Measurements from ENCODE around the gene NAA50.

The NAA50 gene

DNA sequence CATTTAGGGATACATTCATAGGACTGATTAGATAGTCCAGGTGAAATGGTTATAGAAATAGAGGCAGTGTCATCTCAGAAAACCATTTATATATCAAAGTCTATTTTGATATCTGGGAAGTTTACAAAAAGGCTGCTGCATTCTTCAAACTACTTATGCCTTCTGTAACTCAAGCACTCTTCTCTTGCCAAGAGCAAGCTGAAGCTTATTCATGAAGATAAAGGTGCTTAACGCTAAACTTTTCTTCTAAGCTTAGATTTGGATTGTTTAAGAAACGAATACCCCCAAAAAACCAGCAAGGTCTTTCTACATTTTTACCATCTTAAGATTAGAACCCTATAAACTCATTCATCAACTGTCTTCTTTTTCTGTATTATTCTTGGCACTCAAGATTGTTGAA is 26.3 kb downstream of the NAA50 start:
- TF ChIP-seq GATA2 (IDR thresholded peaks at IDR 0.05; ENCODE audit: low read depth, low read length) (no peak), GATA3 (IDR thresholded peaks at IDR 0.05; ENCODE audit: low read depth, low read length) (no peak)

DNA sequence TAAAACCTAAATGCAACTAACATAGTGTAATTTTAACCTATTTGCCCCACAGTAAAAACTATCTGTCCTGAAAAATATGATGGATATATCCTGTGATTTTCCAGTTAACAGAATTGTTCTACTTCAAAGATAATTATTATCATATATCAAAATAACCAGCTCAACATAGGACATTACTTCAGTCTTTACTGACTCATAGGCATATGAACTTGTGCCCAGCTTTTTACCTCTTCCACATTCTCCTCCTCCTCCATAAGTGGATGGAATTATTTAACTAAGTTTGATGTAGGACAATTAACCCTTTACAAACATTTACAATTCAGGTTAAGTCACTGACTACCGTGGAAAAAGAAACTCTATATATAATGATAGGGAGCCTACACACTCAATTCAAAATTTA is 26.8 kb downstream of the NAA50 start:
- TF ChIP-seq GATA2 (IDR thresholded peaks at IDR 0.05; ENCODE audit: low read depth, low read length) = no peak
- no peak for TF ChIP-seq GATA3 (IDR thresholded peaks at IDR 0.05; ENCODE audit: low read depth, low read length)

DNA sequence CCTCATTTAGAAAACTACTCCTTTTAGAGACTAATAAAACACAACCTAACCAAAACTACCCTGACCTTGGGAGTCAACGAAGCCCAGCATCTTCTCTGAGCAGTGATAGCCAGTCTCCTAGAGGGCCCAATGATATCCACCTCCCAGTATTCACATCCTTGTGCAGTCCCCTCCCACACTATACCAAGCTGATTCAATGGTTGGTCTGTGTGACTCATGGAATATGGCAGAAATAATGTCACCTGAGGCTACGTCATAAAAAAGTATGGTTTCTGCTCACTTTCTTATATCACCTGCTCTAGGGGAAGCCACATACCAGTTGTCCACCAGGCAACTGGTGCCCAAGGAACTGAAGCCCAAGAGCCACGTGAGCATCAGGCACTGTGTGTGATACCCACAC is 28.2 kb downstream of the NAA50 start:
- TF ChIP-seq GATA3 (IDR thresholded peaks at IDR 0.05; ENCODE audit: low read depth, low read length) = no peak

DNA sequence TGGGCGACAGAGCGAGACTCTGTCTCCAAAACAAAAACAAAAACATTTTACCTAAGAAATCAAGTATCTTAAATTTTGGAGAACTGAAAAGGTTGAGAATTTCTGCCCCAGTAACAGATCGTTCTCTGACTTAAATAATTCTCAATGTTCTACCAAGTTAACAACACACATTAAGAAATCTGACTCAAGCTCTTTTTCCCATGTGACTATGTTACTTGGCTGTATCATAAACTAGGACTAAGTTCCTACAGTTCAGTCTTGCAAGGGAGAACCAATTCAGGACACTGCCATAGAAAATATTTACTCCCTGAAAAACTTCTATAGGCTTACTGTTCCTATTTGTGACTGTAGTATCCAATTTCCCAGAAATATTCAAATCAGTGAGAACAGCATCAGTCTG is 28.7 kb downstream of the NAA50 start:
- TF ChIP-seq GATA2 (IDR thresholded peaks at IDR 0.05; ENCODE audit: low read depth, low read length) = no peak
- no peak for TF ChIP-seq GATA3 (IDR thresholded peaks at IDR 0.05; ENCODE audit: low read depth, low read length)

DNA sequence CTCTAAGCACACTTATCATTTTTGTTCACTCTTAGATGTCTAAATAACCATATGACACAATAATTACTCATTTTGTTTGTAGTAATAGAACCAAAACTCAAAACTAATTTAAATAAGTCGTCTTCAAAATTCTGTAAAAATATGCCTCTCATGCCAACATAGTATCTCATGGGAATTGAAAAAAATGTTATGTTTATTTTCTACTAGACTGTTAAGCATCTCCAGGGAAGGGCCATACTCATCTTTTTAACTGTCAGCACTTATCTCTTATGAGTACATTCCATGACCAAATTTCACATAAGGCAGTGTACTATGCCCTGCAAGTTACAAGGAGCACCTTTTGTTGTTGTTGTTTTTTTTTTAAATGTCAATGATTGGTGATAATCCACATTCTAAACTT is 31.3 kb downstream of the NAA50 start:
- TF ChIP-seq GATA2 (IDR thresholded peaks at IDR 0.05; ENCODE audit: low read depth, low read length) (no peak), GATA3 (IDR thresholded peaks at IDR 0.05; ENCODE audit: low read depth, low read length) (no peak)

DNA sequence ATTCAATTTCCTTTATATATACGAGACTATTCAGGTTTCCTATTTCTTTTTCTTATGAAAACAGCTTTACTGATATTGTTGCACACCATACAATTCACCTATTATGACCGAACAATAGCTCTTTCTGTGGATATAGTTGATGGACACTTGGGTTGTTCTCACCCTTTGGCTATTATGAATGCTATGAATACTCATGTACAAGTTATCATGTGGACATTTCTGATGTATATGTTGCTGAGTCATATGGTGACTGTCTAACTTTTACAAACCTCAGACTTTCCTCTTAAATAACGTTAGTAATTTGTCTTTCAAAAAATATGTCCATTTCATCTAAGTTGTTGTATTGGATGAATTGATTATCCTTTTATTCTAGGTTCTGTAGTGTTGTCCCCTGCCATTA is 33.9 kb downstream of the NAA50 start:
- TF ChIP-seq GATA2 (IDR thresholded peaks at IDR 0.05; ENCODE audit: low read depth, low read length) (no peak), GATA3 (IDR thresholded peaks at IDR 0.05; ENCODE audit: low read depth, low read length) (no peak)

DNA sequence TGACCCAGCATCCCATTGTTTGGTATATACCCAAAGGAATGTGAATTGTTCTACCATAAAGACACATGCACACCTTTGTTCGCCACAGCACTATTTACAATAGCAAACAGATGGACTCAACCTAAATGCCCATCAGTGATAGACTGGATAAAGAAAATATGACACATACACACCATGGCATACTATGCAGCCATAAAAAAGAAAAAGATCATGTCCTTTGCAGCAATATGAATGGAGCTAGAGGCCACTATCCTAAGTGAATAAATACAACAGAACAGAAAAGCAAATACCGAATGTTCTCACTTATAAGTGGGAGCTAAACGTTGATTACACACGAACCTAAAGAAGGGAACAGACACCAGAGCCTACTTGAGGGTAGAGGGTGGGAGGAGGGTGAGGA is 38.2 kb downstream of the NAA50 start:
- TF ChIP-seq GATA2 (IDR thresholded peaks at IDR 0.05; ENCODE audit: low read depth, low read length) (no peak), GATA3 (IDR thresholded peaks at IDR 0.05; ENCODE audit: low read depth, low read length) (no peak)

DNA sequence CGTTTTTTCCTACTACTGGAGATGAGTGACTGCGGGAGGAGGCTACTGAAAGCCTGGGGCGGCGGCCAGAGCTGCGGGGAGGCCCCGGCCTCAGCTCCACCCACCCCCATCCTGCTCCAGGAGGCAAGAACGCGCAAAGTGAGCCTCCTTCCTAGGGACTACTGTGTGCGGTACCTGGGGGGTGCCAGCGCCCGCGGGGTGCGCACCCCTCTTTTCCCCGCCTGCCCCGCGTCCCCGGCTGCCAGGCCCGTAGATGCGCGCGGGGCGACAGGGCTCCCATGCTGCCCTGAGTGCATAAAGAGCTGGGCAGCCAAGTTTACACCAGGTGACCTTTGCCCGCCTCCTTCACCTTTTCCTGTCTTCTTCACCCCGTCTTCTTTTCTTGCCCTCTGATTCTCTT is 47.1 kb downstream of the NAA50 start:
- TF ChIP-seq GATA2 (IDR thresholded peaks at IDR 0.05; ENCODE audit: low read depth, low read length) = no peak
- TF ChIP-seq GATA3 (IDR thresholded peaks at IDR 0.05; ENCODE audit: low read depth, low read length) = no peak

DNA sequence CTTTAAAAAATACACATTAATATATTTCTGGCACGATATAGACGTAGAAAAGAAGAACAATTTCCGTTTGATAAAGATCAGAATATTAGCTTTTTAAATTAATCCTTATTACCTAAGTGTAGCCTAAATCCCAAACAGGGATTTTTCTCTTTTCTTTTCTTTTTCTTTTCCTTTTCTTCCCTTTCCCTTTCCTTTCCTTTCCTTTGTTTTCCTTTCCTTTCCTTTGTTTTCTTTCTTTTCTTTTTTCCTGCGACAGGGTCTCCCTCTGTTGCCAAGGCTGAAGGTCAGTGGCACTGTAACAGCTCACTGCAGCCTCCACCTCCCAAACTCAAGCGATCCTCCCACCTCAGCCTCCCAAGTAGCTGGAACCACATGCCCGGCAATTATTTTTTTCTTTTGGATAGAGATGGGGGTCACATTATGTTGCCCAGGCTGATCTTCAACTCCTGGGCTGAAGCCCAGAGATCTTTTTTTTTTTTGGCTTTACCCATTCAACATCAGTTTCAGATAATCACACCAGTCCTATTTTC is 47.8 kb downstream of the NAA50 start:
- TF ChIP-seq GATA3 (IDR thresholded peaks at IDR 0.05; ENCODE audit: low read depth, low read length) (no peak), GATA2 (IDR thresholded peaks at IDR 0.05; ENCODE audit: low read depth, low read length) (no peak)

DNA sequence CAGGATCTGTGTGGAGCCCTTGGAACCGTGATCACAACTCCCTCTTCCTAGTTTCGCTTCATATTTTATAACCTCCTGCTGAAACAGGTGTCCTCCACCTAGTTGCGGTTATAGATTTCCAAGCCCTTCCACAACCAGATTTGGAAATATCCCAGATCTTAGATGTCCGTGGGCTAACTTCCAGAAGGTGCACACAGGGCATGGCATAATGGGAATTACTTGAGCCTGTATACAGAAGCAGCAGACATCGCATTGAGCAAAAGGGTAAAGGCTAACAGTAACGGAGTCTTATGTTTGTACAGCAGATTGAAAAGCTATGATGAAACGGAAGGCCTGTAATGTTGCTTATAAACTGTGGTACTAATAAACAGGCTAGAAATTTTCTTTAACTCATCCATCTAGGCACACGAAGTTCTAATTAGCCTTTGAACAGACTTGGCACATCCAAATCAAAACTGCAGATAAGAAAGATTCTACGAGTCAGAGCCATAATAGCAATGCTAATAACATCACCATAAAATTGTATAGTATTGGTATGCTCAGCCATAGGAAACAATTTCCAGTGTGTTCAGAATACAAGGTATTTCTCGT is 48.5 kb downstream of the NAA50 start:
- no peak for TF ChIP-seq GATA3 (IDR thresholded peaks at IDR 0.05; ENCODE audit: low read depth, low read length)

DNA sequence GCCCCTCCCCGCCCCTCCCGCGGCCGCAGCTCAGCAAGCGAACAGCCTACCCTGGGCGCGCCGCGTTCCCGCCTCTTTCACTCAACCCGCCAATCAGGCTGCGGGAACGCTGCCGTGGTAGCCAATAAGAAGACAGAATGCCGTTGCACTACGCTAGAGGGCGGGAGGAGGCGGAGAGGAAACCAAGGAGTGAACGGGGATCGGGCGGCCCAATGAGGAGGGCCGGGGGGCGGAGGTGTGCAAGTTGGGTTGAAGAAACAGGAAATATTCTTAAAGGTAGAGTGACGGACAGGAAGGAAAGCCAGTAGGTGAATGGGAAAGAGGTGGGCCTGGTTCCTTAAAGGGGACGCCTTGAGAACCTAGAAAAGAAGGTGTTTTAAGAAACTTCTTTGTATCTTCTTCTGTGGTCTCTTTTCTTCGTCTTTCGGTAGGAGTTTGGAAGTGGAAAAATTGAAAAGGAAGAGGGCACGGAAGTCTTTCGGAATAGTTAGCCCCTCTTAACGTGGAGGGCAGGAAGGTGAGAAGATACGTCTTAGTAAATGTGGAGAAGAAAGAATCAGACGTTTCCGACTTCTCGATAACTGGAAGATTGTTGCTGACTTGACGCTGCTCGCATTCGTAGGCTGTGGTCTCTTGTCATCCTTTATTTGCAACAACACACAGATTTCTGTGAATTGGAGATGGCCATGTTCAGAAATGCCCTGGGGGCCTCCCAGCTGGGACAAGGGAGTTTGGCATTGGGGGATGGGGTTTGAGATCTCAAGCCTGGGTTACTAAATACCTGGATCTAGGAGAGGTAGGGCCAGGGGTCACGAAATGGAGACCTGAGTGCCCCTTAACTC is 49.2 kb downstream of the NAA50 start:
- TF ChIP-seq GATA3 (IDR thresholded peaks at IDR 0.05; ENCODE audit: low read depth, low read length) (no peak), GATA2 (IDR thresholded peaks at IDR 0.05; ENCODE audit: low read depth, low read length) (no peak)

DNA sequence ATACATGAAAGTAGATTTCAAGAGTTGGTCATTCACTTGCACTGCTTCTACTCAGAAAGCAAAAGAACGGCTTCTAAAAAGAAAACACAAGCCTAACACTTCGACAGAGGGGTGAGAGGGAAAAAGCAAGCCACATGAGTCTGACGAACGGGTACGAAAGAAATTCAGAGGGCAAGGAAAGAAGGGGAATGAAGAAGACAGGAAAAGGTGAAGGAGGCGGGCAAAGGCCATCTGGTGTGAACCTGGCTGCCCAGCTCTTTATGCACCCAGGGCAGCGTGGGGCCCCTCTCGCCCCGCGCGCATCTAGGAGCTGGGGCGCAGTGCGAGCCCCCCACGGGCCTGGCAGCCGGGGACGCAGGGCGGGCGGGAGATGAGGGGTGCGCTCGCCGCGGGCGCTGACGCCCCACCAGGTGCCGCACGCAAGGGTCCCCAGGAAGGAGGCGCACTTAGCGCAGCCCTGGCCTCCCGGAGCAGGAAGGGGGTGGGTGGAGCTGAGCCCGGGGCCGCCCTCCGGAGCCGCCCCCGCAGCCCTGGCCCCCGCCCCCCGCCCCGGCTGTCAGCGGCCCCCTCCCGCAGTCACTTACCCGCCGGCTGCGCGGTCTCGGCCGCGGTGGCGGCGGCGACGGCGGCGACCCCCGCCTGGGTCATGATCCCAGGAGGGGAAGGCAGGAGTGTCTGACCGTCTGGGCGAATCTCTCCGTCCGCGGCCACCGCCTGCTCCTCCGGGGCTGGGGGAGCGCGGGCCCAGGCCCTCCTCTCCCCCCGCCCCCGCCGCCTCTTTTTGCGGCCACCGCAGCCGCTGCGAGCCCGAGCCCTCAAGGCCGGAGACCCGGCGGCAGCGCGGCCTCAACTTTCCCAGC is 50.0 kb downstream of the NAA50 start, which contains the start of gene USF3:
Gene USF3 (minus strand): TSS at position 857 of the 860 bp plus-strand sequence. CDS start 21,764 bp downstream, outside the sequence.
- TF ChIP-seq GATA2 (IDR thresholded peaks at IDR 0.05; ENCODE audit: low read depth, low read length) = no peak
- no peak for TF ChIP-seq GATA3 (IDR thresholded peaks at IDR 0.05; ENCODE audit: low read depth, low read length)

DNA sequence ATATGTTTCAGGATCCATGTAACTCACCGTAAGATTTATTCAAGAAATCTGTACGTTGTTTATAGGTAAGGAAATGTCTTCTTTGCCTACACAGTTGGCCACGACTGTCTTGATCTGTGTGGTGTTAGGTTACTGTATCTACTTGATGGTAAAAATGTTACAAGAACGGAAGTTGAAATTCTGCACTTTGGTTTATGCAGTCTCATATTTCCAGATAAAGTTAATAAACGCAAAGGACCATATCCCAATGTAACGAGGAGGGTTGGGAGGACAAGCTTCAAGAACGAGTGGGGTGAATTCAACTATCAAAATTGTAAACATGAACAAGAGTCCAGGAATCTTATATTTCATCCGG is 50.6 kb downstream of the NAA50 start:
- TF ChIP-seq GATA3 (IDR thresholded peaks at IDR 0.05; ENCODE audit: low read depth, low read length) (no peak), GATA2 (IDR thresholded peaks at IDR 0.05; ENCODE audit: low read depth, low read length) (no peak)

DNA sequence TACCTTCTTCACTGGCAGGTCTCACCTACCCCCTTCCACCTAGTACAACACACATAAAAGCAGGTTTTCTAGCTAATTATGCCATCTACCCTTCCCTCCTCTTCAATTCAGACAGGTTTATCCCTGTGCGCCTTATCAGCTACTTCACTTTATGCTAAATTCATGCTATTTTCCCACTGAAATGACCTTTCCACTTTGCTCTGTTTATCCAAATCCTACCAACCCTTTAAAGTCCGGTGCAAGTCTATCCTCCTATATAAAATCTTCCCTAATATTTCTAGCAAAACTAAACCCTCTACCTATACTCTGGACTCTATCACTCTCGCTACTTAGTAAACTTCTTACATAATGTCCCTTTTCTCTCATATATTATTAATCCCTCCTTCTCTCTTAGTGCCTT is 55.6 kb downstream of the NAA50 start:
- TF ChIP-seq GATA3 (IDR thresholded peaks at IDR 0.05; ENCODE audit: low read depth, low read length) (no peak), GATA2 (IDR thresholded peaks at IDR 0.05; ENCODE audit: low read depth, low read length) (no peak)

Data from SH-SY5Y (cell line).